Cardiac atrium fibroblast (primary cell): Measurements from ENCODE around the gene MFSD11. TPM values are rescaled to one million over a fixed set of nuclear protein-coding genes. Genes with fewer than 3 reads are reported as not detected.

Experiments
- total RNA-seq: library from RNA; depleted of rRNA; stranded (reverse); fragments of >200 nt; gene quantifications from 2 replicates; pipeline ENCODE4 v1.2.3, GENCODE V29; 2015

Gene MFSD11
- 20.4 and 28.7 TPM in 2 replicates for total RNA-seq

DNA sequence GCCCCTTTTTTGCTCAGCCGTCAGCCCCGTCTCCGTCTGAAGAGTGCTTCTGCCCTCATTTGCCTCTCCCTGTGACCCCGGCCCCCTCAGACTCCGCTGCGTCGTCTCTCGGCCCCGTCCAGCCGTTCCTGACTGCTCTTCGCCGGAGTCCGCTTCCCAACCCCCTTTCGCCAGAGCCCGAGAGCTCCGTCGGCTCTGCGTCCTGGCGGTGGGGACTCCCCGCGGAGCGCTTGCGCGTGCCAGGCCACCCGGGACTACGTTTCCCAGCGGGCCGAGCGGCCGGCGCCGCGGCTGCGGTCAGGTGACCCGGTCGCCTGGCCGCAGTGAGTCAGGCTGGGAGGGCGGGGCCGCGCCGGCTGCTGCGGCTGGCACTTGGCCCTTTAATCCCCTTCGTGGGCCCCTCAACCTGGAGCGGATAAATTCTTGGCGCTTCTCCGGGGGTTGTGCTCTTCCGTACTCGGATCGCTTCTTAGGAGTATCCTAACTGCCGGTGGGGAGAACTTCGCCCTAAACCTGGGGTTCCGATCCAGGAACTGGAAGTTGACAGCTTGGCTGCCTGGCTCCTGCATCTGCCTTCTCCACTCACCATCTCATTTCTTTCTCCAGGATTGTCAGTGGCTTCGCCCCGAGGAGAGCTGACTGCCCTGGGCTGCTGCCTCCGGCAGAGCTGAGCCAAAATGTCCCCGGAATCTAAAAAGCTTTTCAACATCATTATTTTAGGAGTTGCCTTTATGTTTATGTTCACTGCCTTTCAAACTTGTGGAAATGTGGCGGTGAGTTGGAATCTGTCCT lies at the start of gene MFSD11:
MFSD11 (plus strand) TSS at position 444 of the 792 bp plus-strand sequence; CDS start at position 678, 234 bp downstream.

DNA sequence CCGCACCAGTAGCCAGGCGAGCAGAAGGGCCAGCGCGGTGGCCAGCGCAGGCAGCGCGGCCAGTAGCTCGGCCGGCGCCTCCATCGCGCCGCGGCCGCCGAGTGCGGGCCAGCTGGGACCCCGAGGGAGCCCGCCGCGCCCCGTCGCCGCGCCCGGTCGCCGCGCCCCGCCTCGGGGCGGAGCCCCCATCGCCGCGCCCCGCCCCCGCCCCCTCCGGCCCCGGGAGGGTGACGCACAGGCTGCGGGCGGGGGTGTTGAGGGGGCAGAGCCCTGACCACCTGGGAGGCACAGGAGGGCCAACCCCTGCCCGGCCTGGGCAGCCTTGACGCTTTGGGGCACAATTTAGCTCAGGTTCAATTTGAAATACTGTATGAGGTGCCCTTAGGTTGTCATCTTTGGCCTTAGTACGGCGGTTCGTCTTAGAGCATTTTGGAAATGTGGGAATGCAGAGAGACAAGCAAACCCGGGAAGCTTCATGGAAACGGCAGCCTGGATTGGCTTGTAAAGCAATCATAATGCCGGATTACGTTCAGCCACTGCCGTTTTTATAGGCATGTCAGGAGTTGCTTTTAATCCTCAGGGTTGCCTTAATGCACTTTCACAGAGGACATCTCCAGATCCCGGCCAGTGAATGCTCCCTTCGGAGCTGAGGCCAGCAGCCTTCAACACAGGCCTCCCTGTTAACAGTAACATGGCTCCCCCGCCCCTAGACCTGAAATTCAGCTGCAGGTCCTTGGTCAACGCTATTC lies 26.9 kb upstream of the MFSD11 start, which contains the start of gene MXRA7:
MXRA7 (minus strand) TSS at position 103 of the 749 bp plus-strand sequence; CDS start at position 84, 19 bp downstream.

DNA sequence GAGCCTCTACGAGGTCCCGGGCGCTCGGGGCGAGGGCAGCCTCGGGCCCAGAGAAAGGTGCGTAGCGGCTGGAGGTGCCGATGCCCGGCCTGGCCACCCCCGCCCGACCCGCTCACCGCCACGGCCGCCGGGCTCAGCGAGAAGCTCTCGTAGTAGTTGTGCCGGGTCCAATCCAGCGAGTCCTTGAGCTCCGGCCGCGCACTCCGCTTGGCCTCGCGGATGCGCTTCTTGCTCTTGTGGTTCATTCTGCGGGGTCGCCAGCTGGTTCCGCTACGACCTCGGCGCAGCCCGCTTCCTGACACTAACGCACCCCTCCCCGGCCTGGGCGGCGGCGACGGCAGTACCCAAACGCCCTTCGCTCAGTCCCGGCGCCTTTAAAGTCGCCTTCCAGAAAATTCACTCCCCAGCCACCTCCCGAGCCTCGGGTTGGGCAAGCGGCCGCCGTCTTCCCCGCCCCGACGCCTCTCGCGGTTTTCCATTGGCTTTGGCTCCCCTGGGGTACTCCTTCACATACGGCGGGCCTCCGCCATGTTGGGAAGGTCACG lies 11.6 kb upstream of the MFSD11 start, which contains the start of gene JMJD6:
JMJD6 (minus strand) TSS at position 376 of the 545 bp plus-strand sequence; CDS start at position 245, 131 bp downstream.

DNA sequence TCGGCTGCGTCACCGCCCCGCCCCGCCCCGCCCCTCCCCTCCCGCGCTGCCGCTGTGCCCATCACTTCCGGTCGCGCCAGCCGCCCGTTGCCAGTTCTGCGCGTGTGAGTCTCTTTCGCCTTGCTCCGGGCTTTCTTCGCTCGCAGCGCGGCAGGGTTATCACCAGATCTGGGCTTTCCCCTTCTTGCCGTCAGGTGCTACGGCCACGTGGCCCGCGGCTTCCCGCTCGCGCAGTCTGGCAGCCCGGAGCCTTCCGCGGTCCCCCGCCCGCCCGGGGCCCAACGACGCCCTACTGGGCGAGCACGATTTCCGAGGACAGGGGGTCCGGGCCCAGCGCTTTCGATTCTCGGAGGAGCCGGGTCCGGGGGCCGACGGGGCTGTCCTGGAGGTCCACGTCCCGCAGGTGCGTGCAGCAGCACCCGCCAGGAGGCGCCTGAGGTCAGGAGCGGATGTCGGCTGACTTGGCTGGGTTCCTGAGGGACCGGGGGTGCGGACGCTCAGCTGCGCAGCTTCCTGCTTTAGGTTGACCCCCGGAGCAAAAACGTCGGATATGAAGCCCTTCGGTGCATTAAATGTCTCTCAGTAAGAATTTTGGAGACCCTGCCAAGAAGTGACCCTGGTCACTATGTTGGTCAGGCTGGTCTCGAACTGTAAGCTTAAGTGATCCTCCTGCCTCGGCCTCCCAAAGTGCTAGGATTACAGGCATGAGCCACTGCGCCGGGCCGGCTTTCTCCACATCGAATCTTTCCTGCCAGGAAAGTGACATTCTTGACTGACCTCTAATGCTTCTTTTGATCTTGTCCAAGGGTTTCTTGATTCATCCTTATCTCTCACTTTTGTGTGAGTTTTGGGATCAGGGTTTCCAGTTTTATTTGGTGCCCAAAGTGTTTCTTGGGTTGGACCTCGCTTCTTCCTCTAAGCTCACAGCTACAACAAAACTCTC lies 10.9 kb upstream of the MFSD11 start, which contains the start of gene METTL23:
METTL23 (plus strand) TSS at position 64 of the 943 bp plus-strand sequence. CDS start 2,872 bp downstream, outside the sequence.

DNA sequence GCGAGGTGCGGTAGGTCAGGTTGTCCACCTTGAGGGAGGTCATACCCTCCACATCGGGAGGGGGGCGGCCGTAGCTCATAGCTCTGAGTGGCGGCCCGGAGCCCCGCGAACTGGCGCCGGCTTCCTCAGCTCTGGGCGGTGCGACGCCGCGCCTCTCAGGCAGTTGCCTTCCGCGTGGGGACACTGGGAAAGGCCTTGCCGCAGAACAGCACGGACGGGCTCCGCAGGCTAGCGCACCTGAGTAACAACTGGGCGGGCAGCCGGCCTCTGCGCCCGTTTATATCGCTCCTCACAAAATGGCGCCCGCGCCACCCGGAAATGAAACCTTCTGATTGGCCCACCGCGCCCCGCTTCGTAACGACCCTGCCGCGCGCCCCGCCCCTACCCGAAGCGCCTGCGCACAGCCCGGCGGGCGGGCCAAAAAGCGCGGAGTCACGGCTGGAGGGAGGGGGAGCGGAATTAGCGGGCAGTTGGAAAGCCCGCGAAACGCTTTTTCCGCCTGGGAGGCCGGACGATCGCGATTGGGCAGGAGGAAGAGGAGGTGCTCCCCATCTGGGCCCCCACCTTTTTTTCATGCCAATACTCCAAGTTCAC lies 740 bp upstream of the MFSD11 start, which contains the start of gene SRSF2:
SRSF2 (minus strand) TSS at position 250 of the 594 bp plus-strand sequence; CDS start at position 79, 171 bp downstream.

Other genes starting within 250 kb of the MFSD11 start
- 11.6 and 26.7 TPM in 2 replicates for gene RHBDF2, start 236.7 kb upstream of the MFSD11 start, total RNA-seq
- gene CYGB, start 200.4 kb upstream of the MFSD11 start, total RNA-seq, result 208 and 215 TPM in 2 replicates
- 7.0 and 7.6 TPM in 2 replicates for gene PRCD, start 198.1 kb upstream of the MFSD11 start, total RNA-seq
- 1.3 and 2.6 TPM in 2 replicates for gene ST6GALNAC2, start 152.3 kb upstream of the MFSD11 start, total RNA-seq
- 0.16 and 0.54 TPM in 2 replicates for gene ST6GALNAC1, start 94.4 kb upstream of the MFSD11 start, total RNA-seq
- 444 and 504 TPM in 2 replicates for gene MXRA7, start 27.2 kb upstream of the MFSD11 start, total RNA-seq
- gene JMJD6, start 11.5 kb upstream of the MFSD11 start, total RNA-seq, result 28.2 and 36.8 TPM in 2 replicates
- gene METTL23, start 11.3 kb upstream of the MFSD11 start, total RNA-seq, result 16.1 and 34.0 TPM in 2 replicates
- gene SRSF2, start 788 bp upstream of the MFSD11 start, total RNA-seq, result 159 and 181 TPM in 2 replicates
- 0.49 and 6.7 TPM in 2 replicates for gene MGAT5B, start 130.3 kb downstream of the MFSD11 start, total RNA-seq